CD8-positive, alpha-beta memory T cell (primary cell): ENCODE measurements around the gene FAAP20. TPM values are rescaled to one million over a fixed set of nuclear protein-coding genes. Genes with fewer than 3 reads are reported as not detected.
A peak's percentile ranks its signal among the peaks of the same experiment; 100 is the strongest.
"Not testable (repeated sequence)": the region's sequence is repeated elsewhere in the genome, so short reads cannot be mapped to it uniquely, and the experiment has no call there.

ENCODE experiments used
- CTCF ChIA-PET: fragments of 350-600 bp; sonication (Branson Sonifier 250); formaldehyde crosslinking; loops from one replicate; lab custom pipeline; 2021; ENCODE audit warnings: antibody characterized with exemption; lab: Charles Lee
- POLR2A ChIA-PET: fragments of 350-600 bp; sonication (Branson Sonifier 250); formaldehyde crosslinking; loops from one replicate; lab custom pipeline; 2021; ENCODE audit warnings: antibody characterized with exemption; lab: Charles Lee
- DNase-seq, 5 donors: peaks; one replicate each; pipeline versions ENCODE4 v3.0.0 to v3.0.0-alpha.2; 2020 to 2022; ENCODE audit warnings: mixed read lengths in 1 of 5
- H3K27ac ChIP-seq: one replicate; pipeline ENCODE4 v1.7.0; 2013; ENCODE audit warnings: low read depth, mild to moderate bottlenecking, low read length, moderate library complexity
- H3K27me3 ChIP-seq: 2 replicates; pipeline ENCODE4 v1.7.0; 2013; ENCODE audit warnings: low read length, mild to moderate bottlenecking; ENCODE audit not compliant: insufficient read depth, poor library complexity, severe bottlenecking
- H3K36me3 ChIP-seq: 2 replicates; pipeline ENCODE4 v1.7.0; 2013; ENCODE audit warnings: mild to moderate bottlenecking, low read length, moderate library complexity; ENCODE audit not compliant: insufficient read depth
- H3K4me1 ChIP-seq: 2 replicates; pipeline ENCODE4 v1.7.0; 2013; ENCODE audit warnings: mild to moderate bottlenecking, low read length, moderate library complexity; ENCODE audit not compliant: insufficient read depth
- H3K4me3 ChIP-seq: 2 replicates; pipeline ENCODE4 v1.7.0; 2013; ENCODE audit warnings: mild to moderate bottlenecking, low read length
- H3K9me3 ChIP-seq: 2 replicates; pipeline ENCODE4 v1.7.0; 2013; ENCODE audit warnings: mild to moderate bottlenecking, low read length
- H3K27ac Mint-ChIP-seq, 8 donors: one replicate each; pipeline ENCODE4 v1.8.0; 2020 to 2021; ENCODE audit warnings: mixed read lengths in 8 of 8, mild to moderate bottlenecking in 6 of 8, inconsistent platforms in 3 of 8, moderate library complexity in 3 of 8
- H3K27me3 Mint-ChIP-seq, 2 donors: one replicate each; pipeline ENCODE4 v1.8.0; 2020 to 2021; ENCODE audit warnings: mixed read lengths in 2 of 2, mild to moderate bottlenecking in 1 of 2, moderate library complexity in 1 of 2
- H3K36me3 Mint-ChIP-seq, 3 donors: one replicate each; pipeline ENCODE4 v1.8.0; 2020 to 2021; ENCODE audit warnings: mixed read lengths in 3 of 3, inconsistent platforms in 1 of 3, mild to moderate bottlenecking in 1 of 3
- H3K4me1 Mint-ChIP-seq, 3 donors: one replicate each; pipeline ENCODE4 v1.8.0; 2020 to 2021; ENCODE audit warnings: mixed read lengths in 3 of 3, inconsistent platforms in 1 of 3, mild to moderate bottlenecking in 1 of 3
- H3K4me3 Mint-ChIP-seq, 7 donors: one replicate each; pipeline ENCODE4 v1.8.0; 2020 to 2021; ENCODE audit warnings: mixed read lengths in 7 of 7, mild to moderate bottlenecking in 6 of 7, moderate library complexity in 4 of 7, inconsistent platforms in 2 of 7
- H3K9me3 Mint-ChIP-seq, 5 donors: one replicate each; pipeline ENCODE4 v1.8.0; 2020 to 2022; ENCODE audit warnings: mixed read lengths in 5 of 5, mild to moderate bottlenecking in 3 of 5, moderate library complexity in 2 of 5, inconsistent platforms in 1 of 5
- polyA plus RNA-seq: library from polyadenylated mRNA; unstranded; fragments of 300-500 nt; fragmentation: Illumina TruSeq; gene quantifications from one replicate; pipeline ENCODE4 v1.2.3, GENCODE V29; 2021
- total RNA-seq, 2 experiments: library from RNA; stranded (reverse); gene quantifications; one replicate each; pipeline ENCODE4 v1.2.3, GENCODE V29; 2021

The FAAP20 gene
- total and polyA plus RNA-seq, 3 experiments from 2014 or later: 65.0 to 72.5 (median 66.4) TPM

GRCh38 chr1:2152954-2153353, 41.6 kb downstream of the FAAP20 start:
- Mint-ChIP-seq H3K4me3 (peak overlapping the region in 2 of 7 donors; percentile 30 to 39), H3K9me3 (no peaks in the 10 kb centered on the region), H3K36me3 (peaks cover 8 to 51% (median 16%) of the 10 kb centered on the region in 3 donors), H3K27ac (peak overlapping the region in 1 of 8 donors; percentile 55), H3K4me1 (peaks cover 15 to 24% (median 22%) of the 10 kb centered on the region in 3 donors), H3K27me3 (no peaks in the 10 kb centered on the region)
- Histone ChIP-seq H3K9me3 (no peaks in the 10 kb centered on the region), H3K27me3 (no peaks in the 10 kb centered on the region), H3K4me3 (no peak overlapping the region), H3K27ac (no peak overlapping the region), H3K36me3 (peaks cover 5% of the 10 kb centered on the region), H3K4me1 (peaks cover 15% of the 10 kb centered on the region)
- peak in 2 of 5 donors; percentile 22 to 81 for DNase-seq
- ChIA-PET CTCF (no interaction called here), POLR2A (no interaction called here)

GRCh38 chr1:2151911-2152310, 42.7 kb downstream of the FAAP20 start:
- H3K27ac ChIP-seq: no peak overlapping the region
- H3K27me3 Mint-ChIP-seq: no peaks in the 10 kb centered on the region
- H3K4me1 Mint-ChIP-seq: peaks cover 15 to 24% (median 22%) of the 10 kb centered on the region in 3 donors
- CTCF ChIA-PET: interaction anchor here (0.9 to 3.6 kb wide), 3 partner anchors 12 to 43 kb away, joined by 3 to 21 read pairs (median 20); partner anchors contain the start of gene FAAP20
- no peak overlapping the region for H3K4me3 Mint-ChIP-seq
- H3K4me3 ChIP-seq: no peak overlapping the region
- H3K36me3 ChIP-seq: peaks cover 4% of the 10 kb centered on the region
- H3K36me3 Mint-ChIP-seq: peaks cover 8 to 44% (median 16%) of the 10 kb centered on the region in 3 donors
- peaks cover 25% of the 10 kb centered on the region for H3K4me1 ChIP-seq
- H3K9me3 Mint-ChIP-seq: no peaks in the 10 kb centered on the region
- no peak for DNase-seq
- H3K27ac Mint-ChIP-seq: peak overlapping the region in 1 of 8 donors; percentile 68
- H3K9me3 ChIP-seq: no peaks in the 10 kb centered on the region
- POLR2A ChIA-PET: no interaction called here
- no peaks in the 10 kb centered on the region for H3K27me3 ChIP-seq

DNA sequence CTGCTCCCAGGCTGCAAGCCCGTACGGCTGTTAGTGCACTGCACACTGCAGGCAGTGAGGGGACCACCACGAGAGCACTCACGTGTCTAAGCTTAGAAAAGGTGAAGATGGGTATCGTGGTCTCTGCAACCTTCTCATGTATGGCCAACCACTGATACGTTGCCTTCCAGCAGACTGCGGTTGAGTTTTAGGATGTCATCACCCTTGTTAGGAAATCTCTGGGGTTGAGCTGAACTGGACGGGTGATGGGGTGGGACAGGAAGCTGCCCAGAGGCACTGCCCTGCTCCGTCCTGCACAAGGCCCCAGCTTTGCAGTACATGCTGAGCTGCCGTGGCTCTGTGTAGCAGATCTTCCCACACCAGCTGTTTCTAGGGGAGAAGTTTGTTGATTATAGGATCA, 43.3 kb downstream of the FAAP20 start:
- H3K27ac ChIP-seq: no peak overlapping the region
- H3K4me1 ChIP-seq: peaks cover 32% of the 10 kb centered on the region
- no peaks in the 10 kb centered on the region for H3K9me3 Mint-ChIP-seq
- peaks cover 15 to 24% (median 22%) of the 10 kb centered on the region in 3 donors for H3K4me1 Mint-ChIP-seq
- ChIA-PET CTCF (interaction anchor here (0.9 to 3.6 kb wide), 6 partner anchors 12 to 107 kb away, joined by 3 to 21 read pairs (median 4); partner anchors contain the start of gene FAAP20), POLR2A (interaction anchor here (0.5 kb wide), 1 partner anchor 390 kb away, joined by 4 read pairs; no protein-coding TSS in a partner anchor)
- H3K36me3 ChIP-seq: no peaks in the 10 kb centered on the region
- no peak for DNase-seq
- no peaks in the 10 kb centered on the region for H3K27me3 ChIP-seq
- H3K36me3 Mint-ChIP-seq: peaks cover 8 to 37% (median 16%) of the 10 kb centered on the region in 3 donors
- peak overlapping the region in 7 of 8 donors; percentile 40 to 81 (median 65) for H3K27ac Mint-ChIP-seq
- H3K4me3 Mint-ChIP-seq: peak overlapping the region in 2 of 7 donors; percentile 19 to 51
- no peak overlapping the region for H3K4me3 ChIP-seq
- no peaks in the 10 kb centered on the region for H3K27me3 Mint-ChIP-seq
- H3K9me3 ChIP-seq: no peaks in the 10 kb centered on the region

DNA sequence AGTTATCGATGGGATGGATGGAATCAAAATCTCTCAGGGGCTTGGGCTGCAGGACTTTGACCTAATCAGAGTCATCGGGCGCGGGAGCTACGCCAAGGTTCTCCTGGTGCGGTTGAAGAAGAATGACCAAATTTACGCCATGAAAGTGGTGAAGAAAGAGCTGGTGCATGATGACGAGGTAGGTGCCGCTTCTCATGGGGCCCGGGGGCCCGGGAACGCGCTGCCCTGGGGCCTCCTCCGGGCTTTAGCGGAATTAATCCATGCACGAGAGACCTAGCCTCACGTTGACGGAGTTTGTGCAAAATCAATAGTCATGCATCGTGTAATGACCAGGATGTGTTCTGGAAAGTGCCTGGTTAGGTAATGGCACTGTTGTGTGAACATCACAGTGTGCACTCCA, 43.8 kb downstream of the FAAP20 start:
- Histone ChIP-seq H3K27me3 (no peaks in the 10 kb centered on the region), H3K27ac (no peak overlapping the region), H3K4me1 (peaks cover 36% of the 10 kb centered on the region), H3K36me3 (no peaks in the 10 kb centered on the region), H3K9me3 (no peaks in the 10 kb centered on the region), H3K4me3 (no peak overlapping the region)
- Mint-ChIP-seq H3K36me3 (peaks cover 8 to 33% (median 16%) of the 10 kb centered on the region in 3 donors), H3K9me3 (no peaks in the 10 kb centered on the region), H3K4me1 (peaks cover 15 to 24% (median 22%) of the 10 kb centered on the region in 3 donors), H3K27ac (peak overlapping the region in 5 of 8 donors; percentile 45 to 82 (median 63)), H3K27me3 (no peaks in the 10 kb centered on the region), H3K4me3 (peak overlapping the region in 1 of 7 donors; percentile 13)
- ChIA-PET CTCF (interaction anchor here (1.4 to 3.6 kb wide), 5 partner anchors 11 to 107 kb away, joined by 3 to 21 read pairs (median 6); partner anchors contain the start of gene FAAP20), POLR2A (interaction anchor here (0.5 kb wide), 1 partner anchor 391 kb away, joined by 4 read pairs; no protein-coding TSS in a partner anchor)
- no peak for DNase-seq

DNA sequence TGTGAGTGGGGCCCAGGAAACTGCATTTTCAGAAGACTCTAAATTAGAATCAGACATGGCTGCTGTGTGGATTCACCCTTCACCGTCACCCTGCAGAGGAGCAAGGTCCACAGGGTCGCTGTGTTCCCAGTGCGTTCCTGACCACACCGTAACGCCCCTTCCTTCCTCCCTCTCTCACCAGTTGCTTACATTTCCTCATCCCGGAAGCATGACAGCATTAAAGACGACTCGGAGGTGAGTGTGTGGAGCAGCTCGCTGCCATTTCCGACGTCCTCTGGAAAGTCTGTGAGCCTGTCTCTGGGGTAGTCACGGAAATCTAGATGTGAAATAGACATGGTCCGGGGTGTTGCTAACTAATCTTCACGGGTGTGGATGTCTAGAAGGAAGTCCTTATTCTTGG, 45.9 kb downstream of the FAAP20 start:
- H3K4me1 Mint-ChIP-seq: peaks cover 7 to 27% (median 19%) of the 10 kb centered on the region in 3 donors
- Histone ChIP-seq H3K4me3 (peak overlapping the region; percentile 50), H3K9me3 (no peaks in the 10 kb centered on the region), H3K27ac (peak overlapping the region; percentile 40), H3K36me3 (no peaks in the 10 kb centered on the region), H3K4me1 (peaks cover 38% of the 10 kb centered on the region), H3K27me3 (no peaks in the 10 kb centered on the region)
- no peak overlapping the region for H3K27ac Mint-ChIP-seq
- ChIA-PET CTCF (interaction anchor here (0.8 to 3.6 kb wide), 5 partner anchors 9 to 46 kb away, joined by 3 to 21 read pairs (median 4); partner anchors contain the start of gene FAAP20), POLR2A (interaction anchor here (0.8 to 1.7 kb wide), 5 partner anchors 9 to 991 kb away, joined by 3 to 11 read pairs (median 3); partner anchors contain the start of gene PRKCZ)
- peak; percentile 45 to 82 (median 78) for DNase-seq
- no peak overlapping the region for H3K4me3 Mint-ChIP-seq
- H3K36me3 Mint-ChIP-seq: peaks cover 0 to 21% (median 8%) of the 10 kb centered on the region in 3 donors
- H3K9me3 Mint-ChIP-seq: no peaks in the 10 kb centered on the region
- H3K27me3 Mint-ChIP-seq: no peaks in the 10 kb centered on the region

- H3K9me3 ChIP-seq, H3K27me3 ChIP-seq, H3K36me3 ChIP-seq, H3K27ac ChIP-seq, H3K9me3 Mint-ChIP-seq, H3K4me3 Mint-ChIP-seq, CTCF ChIA-PET, H3K27ac Mint-ChIP-seq, POLR2A ChIA-PET, DNase-seq, H3K27me3 Mint-ChIP-seq: not testable (repeated sequence)
- peaks cover 7 to 24% (median 19%) of the 10 kb centered on the region in 3 donors for H3K4me1 Mint-ChIP-seq
- peaks cover 38% of the 10 kb centered on the region for H3K4me1 ChIP-seq
- peaks cover 0 to 19% (median 7%) of the 10 kb centered on the region in 3 donors for H3K36me3 Mint-ChIP-seq
- H3K4me3 ChIP-seq: peak overlapping the region; percentile 50
Measured at GRCh38 chr1:2147869-2148268, 46.7 kb downstream of the FAAP20 start.

- H3K4me1 ChIP-seq: peaks cover 38% of the 10 kb centered on the region
- no peak for DNase-seq
- Mint-ChIP-seq H3K27me3 (no peaks in the 10 kb centered on the region), H3K36me3 (peaks cover 0 to 15% (median 2%) of the 10 kb centered on the region in 3 donors), H3K4me3 (no peak overlapping the region), H3K9me3 (no peaks in the 10 kb centered on the region), H3K4me1 (peaks cover 4 to 20% (median 16%) of the 10 kb centered on the region in 3 donors), H3K27ac (no peak overlapping the region)
- H3K9me3 ChIP-seq: no peaks in the 10 kb centered on the region
- no peaks in the 10 kb centered on the region for H3K36me3 ChIP-seq
- H3K4me3 ChIP-seq: peak overlapping the region; percentile 4
- POLR2A ChIA-PET: interaction anchor here (1.1 kb wide), 1 partner anchor 14 kb away, joined by 6 read pairs; no protein-coding TSS in a partner anchor
- no peaks in the 10 kb centered on the region for H3K27me3 ChIP-seq
- no peak overlapping the region for H3K27ac ChIP-seq
- CTCF ChIA-PET: interaction anchor here (1.3 kb wide), 1 partner anchor 27 kb away, joined by 3 read pairs; no protein-coding TSS in a partner anchor
Measured at GRCh38 chr1:2146836-2147517, 47.6 kb downstream of the FAAP20 start.
